ENCODE measurements around the gene STAT3. TPM values are rescaled to one million over a fixed set of nuclear protein-coding genes. Genes with fewer than 3 reads are reported as not detected.
"Not testable (repeated sequence)": the region's sequence is repeated elsewhere in the genome, so short reads cannot be mapped to it uniquely, and the experiment has no call there.

Gene STAT3
- total and polyA plus RNA-seq, 7 donors: 43.8 to 230 (median 129) TPM

- peaks cover 0 to 25% (median 20%) of the 10 kb centered on the region in 4 donors for H3K4me1 ChIP-seq
- no peaks in the 10 kb centered on the region for H3K9me3 ChIP-seq
- TF ChIP-seq EP300 (IDR thresholded peaks at IDR 0.05) (no peak), POLR2A (IDR thresholded peaks at IDR 0.05) (no peak), POLR2AphosphoS5 (IDR thresholded peaks at IDR 0.05) (no peak), CTCF (IDR thresholded peaks at IDR 0.05) (no peak)
- H3K4me3 ChIP-seq: no peak overlapping the region
- peaks cover 26 to 85% (median 45%) of the 10 kb centered on the region in 4 donors for H3K36me3 ChIP-seq
- H3K27ac ChIP-seq: no peak overlapping the region
- WGBS, 2 donors: 94 to 96% methylated on average over 5 of the region's 5 CpGs
- H3K27me3 ChIP-seq: no peaks in the 10 kb centered on the region
- DNase-seq: no peak
- intact Hi-C loops (cut with DNase I): no loop called here
These were observed 81.9 kb downstream of the STAT3 start for GRCh38 chr17:42306385-42306667.

GRCh38 chr17:42305543-42306384, 82.5 kb downstream of the STAT3 start:
- intact Hi-C loops (cut with DNase I): no loop called here
- no peak overlapping the region for H3K27ac ChIP-seq
- H3K4me3 ChIP-seq: no peak overlapping the region
- H3K9me3 ChIP-seq: no peaks in the 10 kb centered on the region
- WGBS, 2 donors: 87 to 88% methylated on average over 18 of the region's 18 CpGs
- no peak for DNase-seq
- peaks cover 27 to 89% (median 50%) of the 10 kb centered on the region in 4 donors for H3K36me3 ChIP-seq
- no peaks in the 10 kb centered on the region for H3K27me3 ChIP-seq
- TF ChIP-seq POLR2AphosphoS5 (IDR thresholded peaks at IDR 0.05): no peak
- TF ChIP-seq CTCF (IDR thresholded peaks at IDR 0.05): no peak
- TF ChIP-seq EP300 (IDR thresholded peaks at IDR 0.05): no peak
- no peak for TF ChIP-seq POLR2A (IDR thresholded peaks at IDR 0.05)
- H3K4me1 ChIP-seq: peaks cover 0 to 19% (median 15%) of the 10 kb centered on the region in 4 donors

- DNase-seq; H3K27ac ChIP-seq; H3K9me3 ChIP-seq; intact Hi-C loops (cut with DNase I); H3K27me3 ChIP-seq; H3K4me3 ChIP-seq: not testable (repeated sequence)
- 97 to 99% methylated on average over 6 of the region's 6 CpGs for WGBS, 2 donors
- peaks cover 27 to 91% (median 51%) of the 10 kb centered on the region in 4 donors for H3K36me3 ChIP-seq
- H3K4me1 ChIP-seq: peaks cover 0 to 11% (median 7%) of the 10 kb centered on the region in 4 donors
These were observed 83.3 kb downstream of the STAT3 start for GRCh38 chr17:42305031-42305330.

GRCh38 chr17:42304187-42305030, 83.8 kb downstream of the STAT3 start:
- H3K36me3 ChIP-seq: peaks cover 27 to 93% (median 51%) of the 10 kb centered on the region in 4 donors
- DNase-seq: no peak
- no peak overlapping the region for H3K4me3 ChIP-seq
- H3K27ac ChIP-seq: no peak overlapping the region
- TF ChIP-seq CTCF (IDR thresholded peaks at IDR 0.05) (no peak), EP300 (IDR thresholded peaks at IDR 0.05) (no peak), POLR2A (IDR thresholded peaks at IDR 0.05) (no peak), POLR2AphosphoS5 (IDR thresholded peaks at IDR 0.05) (no peak)
- H3K9me3 ChIP-seq: no peaks in the 10 kb centered on the region
- H3K4me1 ChIP-seq: peaks cover 0 to 8% (median 2%) of the 10 kb centered on the region in 4 donors
- no peaks in the 10 kb centered on the region for H3K27me3 ChIP-seq
- intact Hi-C loops (cut with DNase I): no loop called here
- 95 to 96% methylated on average over 16 of the region's 16 CpGs for WGBS, 2 donors

- no peak for DNase-seq
- Histone ChIP-seq H3K27ac (no peak overlapping the region), H3K9me3 (no peaks in the 10 kb centered on the region), H3K36me3 (peaks cover 27 to 93% (median 53%) of the 10 kb centered on the region in 4 donors), H3K4me1 (peaks cover 0 to under 1% (median 0%) of the 10 kb centered on the region in 4 donors), H3K27me3 (no peaks in the 10 kb centered on the region), H3K4me3 (no peak overlapping the region)
- WGBS, 2 donors: 88 to 89% methylated on average over 3 of the region's 3 CpGs
- intact Hi-C loops (cut with DNase I): no loop called here
- TF ChIP-seq CTCF (IDR thresholded peaks at IDR 0.05): no peak
- TF ChIP-seq EP300 (IDR thresholded peaks at IDR 0.05): no peak
- no peak for TF ChIP-seq POLR2A (IDR thresholded peaks at IDR 0.05)
- no peak for TF ChIP-seq POLR2AphosphoS5 (IDR thresholded peaks at IDR 0.05)
These were observed 84.5 kb downstream of the STAT3 start for GRCh38 chr17:42303694-42304093.

Data from sigmoid colon (tissue), 7 donors.